Neuronal stem cell (in vitro differentiated cells): ENCODE results near the gene MTHFR.

Source experiments
- DNase-seq: peaks from one replicate; pipeline ENCODE4 v3.0.0-alpha.2; 2013; ENCODE audit warnings: low spot score
- H2AFZ ChIP-seq: one replicate; pipeline ENCODE4 v1.6.1; 2013; ENCODE audit warnings: mild to moderate bottlenecking, low read length, inconsistent platforms
- H2AK5ac ChIP-seq: 2 replicates; pipeline ENCODE4 v1.6.1; 2013; ENCODE audit warnings: low read depth, mild to moderate bottlenecking, inconsistent platforms, low read length, moderate library complexity, mixed read lengths
- H2BK120ac ChIP-seq: 2 replicates; pipeline ENCODE4 v1.6.1; 2013; ENCODE audit warnings: low read depth, mild to moderate bottlenecking, inconsistent platforms, low read length, moderate library complexity, mixed read lengths
- H2BK12ac ChIP-seq: one replicate; pipeline ENCODE4 v1.6.1; 2013; ENCODE audit warnings: low read length, inconsistent platforms
- H2BK15ac ChIP-seq: 2 replicates; pipeline ENCODE4 v1.6.1; 2013; ENCODE audit warnings: mild to moderate bottlenecking, low read length, inconsistent platforms, mixed read lengths
- H2BK5ac ChIP-seq: one replicate; pipeline ENCODE4 v1.6.1; 2013; ENCODE audit warnings: inconsistent platforms, mild to moderate bottlenecking, low read length, moderate library complexity
- H3K14ac ChIP-seq: one replicate; pipeline ENCODE4 v1.6.1; 2013; ENCODE audit warnings: low read length, inconsistent platforms
- H3K18ac ChIP-seq: 2 replicates; pipeline ENCODE4 v1.6.1; 2013; ENCODE audit warnings: low read length, inconsistent platforms
- H3K23ac ChIP-seq: 2 replicates; pipeline ENCODE4 v1.6.1; 2013; ENCODE audit warnings: low read depth, mild to moderate bottlenecking, mixed read lengths, low read length, inconsistent platforms; ENCODE audit not compliant: poor library complexity
- H3K27ac ChIP-seq: replicated peaks from 3 replicates; pipeline ENCODE4 v1.5.1; 2013; ENCODE audit warnings: low read length, inconsistent platforms
- H3K27me3 ChIP-seq, 3 experiments: 2 replicates each; pipeline ENCODE4 v1.6.1; 2013; ENCODE audit warnings: low read length in 3 of 3, mild to moderate bottlenecking in 2 of 3, inconsistent platforms in 1 of 3, low read depth in 1 of 3, mixed read lengths in 1 of 3, moderate library complexity in 1 of 3; ENCODE audit not compliant: control insufficient read depth in 3 of 3, insufficient read depth in 3 of 3
- H3K36me3 ChIP-seq, 2 donors: replicated peaks in 1 of 2; 2 replicates each; pipeline ENCODE4 v1.6.1; 2013; ENCODE audit warnings: low read length in 2 of 2; ENCODE audit not compliant: control insufficient read depth in 2 of 2, insufficient read depth in 2 of 2
- H3K4ac ChIP-seq: 2 replicates; pipeline ENCODE4 v1.6.1; 2013; ENCODE audit warnings: inconsistent platforms, mild to moderate bottlenecking, low read length, moderate library complexity
- H3K4me1 ChIP-seq, 2 donors: 1 replicate in 1 of 2; 2 replicates in 1 of 2; pipeline ENCODE4 v1.6.1; 2013; ENCODE audit warnings: low read length in 2 of 2, low read depth in 1 of 2; ENCODE audit not compliant: control insufficient read depth in 2 of 2, insufficient read depth in 1 of 2
- H3K4me2 ChIP-seq: one replicate; pipeline ENCODE4 v1.6.1; 2013; ENCODE audit warnings: mild to moderate bottlenecking, low read length, inconsistent platforms; ENCODE audit not compliant: insufficient read depth, poor library complexity, severe bottlenecking
- H3K4me3 ChIP-seq, 2 donors: 2 replicates each; pipeline ENCODE4 v1.5.1; 2013; ENCODE audit warnings: low read length in 2 of 2, mild to moderate bottlenecking in 2 of 2, inconsistent platforms in 1 of 2, moderate library complexity in 1 of 2
- H3K79me1 ChIP-seq: one replicate; pipeline ENCODE4 v1.6.1; 2013; ENCODE audit warnings: low read depth, mild to moderate bottlenecking, inconsistent platforms, low read length, moderate library complexity
- H3K9ac ChIP-seq: one replicate; pipeline ENCODE4 v1.6.1; 2013; ENCODE audit warnings: mild to moderate bottlenecking, low read depth, low read length, inconsistent platforms; ENCODE audit not compliant: poor library complexity
- H3K9me3 ChIP-seq, 2 donors: replicated peaks in 1 of 2; 2 replicates each; pipeline versions ENCODE3 to v1.6.1; 2013; ENCODE audit warnings: low read length in 2 of 2, mild to moderate bottlenecking in 2 of 2, inconsistent platforms in 1 of 2, low read depth in 1 of 2, mixed read lengths in 1 of 2, moderate library complexity in 1 of 2; ENCODE audit not compliant: control insufficient read depth in 2 of 2, insufficient read depth in 1 of 2
- H4K8ac ChIP-seq: one replicate; pipeline ENCODE4 v1.6.1; 2013; ENCODE audit warnings: low read depth, mild to moderate bottlenecking, inconsistent platforms, low read length, moderate library complexity
- H4K91ac ChIP-seq: one replicate; pipeline ENCODE4 v1.6.1; 2013; ENCODE audit warnings: low read length, low read depth, mild to moderate bottlenecking, inconsistent platforms; ENCODE audit not compliant: poor library complexity
- WGBS, 2 donors: extraction: QIAGEN DNeasy Blood & Tissue Kit; methylation state at CpG; one replicate each; pipeline ENCODE4 v1.1.7; 2013; ENCODE audit warnings: missing lambda C conversion rate in 2 of 2, mixed read lengths in 1 of 2; ENCODE audit not compliant: insufficient read length in 2 of 2, insufficient replicate concordance in 1 of 2; ENCODE audit errors: extremely low coverage in 2 of 2; 5-methylcytosine and 5-hydroxymethylcytosine counted together

MTHFR gene

DNA sequence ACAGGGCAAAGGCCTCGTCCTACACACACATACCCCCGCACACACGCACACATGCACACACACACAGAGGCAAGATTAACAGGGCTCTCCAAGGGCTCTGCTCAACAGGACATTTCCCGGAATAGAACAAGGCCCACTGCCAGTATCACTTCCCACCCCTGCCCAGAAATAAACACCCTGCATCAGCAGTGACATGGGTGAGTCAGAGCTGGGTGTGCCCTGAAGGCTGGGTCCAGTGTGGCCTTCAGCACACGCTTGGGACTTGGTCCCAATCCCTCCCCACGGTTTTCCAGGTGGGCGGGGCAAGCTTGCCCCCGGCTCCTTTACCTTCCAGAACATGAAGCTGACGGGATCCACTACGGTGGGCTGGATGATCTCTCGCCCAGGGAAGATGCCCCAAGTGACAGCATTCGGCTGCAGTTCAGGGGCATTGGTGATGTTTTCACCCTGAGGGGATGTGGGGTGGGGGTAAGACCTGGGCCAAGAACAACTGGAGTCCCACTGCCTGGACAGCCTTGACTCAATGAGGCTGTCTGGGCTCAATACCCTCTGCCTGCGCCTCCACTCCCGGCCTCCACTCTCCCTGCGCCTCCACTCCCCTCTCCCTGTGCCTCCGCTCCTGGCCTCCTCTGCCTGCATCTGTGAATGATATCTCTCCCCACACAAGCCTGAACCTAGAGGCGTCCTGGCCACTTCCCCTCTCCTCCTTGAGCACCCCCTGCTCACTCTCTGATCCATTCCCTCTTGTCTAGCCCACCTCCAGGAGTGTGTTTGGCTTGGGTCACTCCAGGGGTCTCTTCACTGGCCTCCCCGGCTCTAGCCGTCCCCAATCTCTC, 14.7 kb downstream of the MTHFR start:
- H3K36me3 ChIP-seq, result peaks cover 15 to 48% of the 10 kb centered on the region in 2 donors
- no peak for DNase-seq
- H2AFZ ChIP-seq, result no peak overlapping the region
- no peak overlapping the region for H2BK120ac ChIP-seq
- H2BK15ac ChIP-seq, result no peak overlapping the region
- no peak overlapping the region for H3K23ac ChIP-seq
- H3K9me3 ChIP-seq, result peaks cover 0 to 2% of the 10 kb centered on the region in 2 donors
- no peak overlapping the region for H3K18ac ChIP-seq
- H3K4me1 ChIP-seq, result peaks cover 21 to 25% of the 10 kb centered on the region in 2 donors
- H3K27me3 ChIP-seq, result no peaks in the 10 kb centered on the region
- no peak overlapping the region for H3K4me2 ChIP-seq
- no CpG with 5 or more reads among the region's 19 CpGs for WGBS, 2 donors
- no peak overlapping the region for H3K4me3 ChIP-seq
- H3K4ac ChIP-seq, result no peak overlapping the region
- peaks cover 2% of the 10 kb centered on the region for H3K79me1 ChIP-seq
- no peak overlapping the region for H3K9ac ChIP-seq
- no peak overlapping the region for H2AK5ac ChIP-seq
- H3K14ac ChIP-seq, result no peak overlapping the region
- no peak overlapping the region for H2BK12ac ChIP-seq
- no peak overlapping the region for H3K27ac ChIP-seq
- H4K91ac ChIP-seq, result no peak overlapping the region
- H4K8ac ChIP-seq, result no peak overlapping the region
- no peak overlapping the region for H2BK5ac ChIP-seq

- Histone ChIP-seq H3K14ac (no peak overlapping the region), H4K8ac (no peak overlapping the region), H3K4ac (no peak overlapping the region), H2BK5ac (peak overlapping the region; percentile 87), H3K9ac (no peak overlapping the region), H4K91ac (no peak overlapping the region), H3K79me1 (peaks cover 2% of the 10 kb centered on the region), H2BK12ac (no peak overlapping the region), H3K23ac (peak overlapping the region; percentile 19), H3K18ac (no peak overlapping the region), H3K4me3 (no peak overlapping the region), H3K9me3 (peaks cover 0 to 2% of the 10 kb centered on the region in 2 donors), H2AK5ac (no peak overlapping the region), H3K36me3 (peaks cover 10 to 39% of the 10 kb centered on the region in 2 donors), H2AFZ (no peak overlapping the region), H3K27ac (no peak overlapping the region), H2BK15ac (no peak overlapping the region), H3K4me2 (no peak overlapping the region), H2BK120ac (no peak overlapping the region), H3K4me1 (peaks cover 22 to 27% of the 10 kb centered on the region in 2 donors), H3K27me3 (no peaks in the 10 kb centered on the region)
- no CpG with 5 or more reads among the region's 20 CpGs for WGBS, 2 donors
- no peak for DNase-seq
Measured at GRCh38 chr1:11790101-11790879, 15.5 kb downstream of the MTHFR start.

DNA sequence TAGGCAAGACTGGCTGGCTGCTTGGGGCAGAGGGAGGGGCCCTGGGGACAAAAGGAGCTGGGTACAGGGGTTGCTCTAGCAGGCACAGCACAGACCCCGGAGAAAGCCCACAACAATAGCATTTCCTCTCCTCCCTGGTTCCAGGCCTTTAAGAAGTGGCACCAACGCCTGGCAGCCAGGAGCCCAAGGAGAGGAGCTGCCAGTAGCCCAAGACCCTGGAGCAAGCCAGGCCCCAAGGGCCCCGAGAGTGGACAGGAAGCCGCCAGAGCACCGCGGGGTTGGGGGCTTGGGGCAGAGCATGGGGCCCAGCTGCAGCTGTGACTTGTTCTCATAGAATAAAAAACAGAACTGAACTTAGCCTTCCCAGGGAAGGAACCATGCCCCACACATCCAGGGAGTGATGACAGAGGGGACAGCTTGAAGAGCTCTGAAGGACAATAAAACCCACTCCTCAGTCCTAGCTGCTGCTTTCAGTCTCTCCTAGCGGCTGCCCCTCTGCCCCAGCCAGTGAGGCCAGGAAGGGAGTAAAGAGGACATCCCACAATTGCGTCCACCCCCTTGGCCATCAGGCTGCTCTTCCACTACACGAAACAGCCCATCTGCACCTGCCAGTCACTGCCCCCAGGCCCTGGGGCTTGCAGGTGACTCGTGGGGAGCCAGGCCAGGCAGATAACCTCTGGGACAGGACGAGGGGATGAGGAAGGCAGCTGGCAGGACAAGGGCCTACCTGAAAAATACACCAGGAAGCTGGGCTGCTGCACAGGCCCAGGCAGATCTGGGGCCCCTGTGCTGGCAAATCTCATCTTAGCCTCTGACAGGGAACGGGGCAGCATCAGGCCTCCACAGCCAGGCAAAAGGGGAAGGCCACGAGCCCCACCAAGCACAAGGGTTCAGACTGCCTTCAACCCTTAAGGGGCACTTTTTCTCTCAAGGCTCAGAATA, 16.4 kb downstream of the MTHFR start:
- WGBS, 2 donors, result no CpG with 5 or more reads among the region's 13 CpGs

More for the DNA sequence above, 16.4 kb downstream of the MTHFR start:
- Histone ChIP-seq H2BK120ac (no peak overlapping the region), H4K91ac (no peak overlapping the region), H3K4ac (peak overlapping the region; percentile 68), H2BK5ac (peak overlapping the region; percentile 87), H2AK5ac (peak overlapping the region; percentile 91), H3K27ac (peak overlapping the region; percentile 40), H3K36me3 (peaks cover 5 to 32% of the 10 kb centered on the region in 2 donors), H2BK12ac (no peak overlapping the region), H3K18ac (peak overlapping the region; percentile 27), H3K4me1 (peaks cover 29 to 35% of the 10 kb centered on the region in 2 donors), H2BK15ac (peak overlapping the region; percentile 88), H4K8ac (no peak overlapping the region), H3K27me3 (no peaks in the 10 kb centered on the region), H3K79me1 (peaks cover 2% of the 10 kb centered on the region), H3K9me3 (peaks cover 0 to 2% of the 10 kb centered on the region in 2 donors), H3K23ac (no peak overlapping the region), H2AFZ (peak overlapping the region; percentile 44), H3K4me3 (no peak overlapping the region), H3K9ac (no peak overlapping the region), H3K4me2 (no peak overlapping the region), H3K14ac (no peak overlapping the region)
- DNase-seq, result no peak
